Lung (tissue), 12 donors: ENCODE data around the gene MIEF2. TPM values are rescaled to one million over a fixed set of nuclear protein-coding genes. Genes with fewer than 3 reads are reported as not detected.

ENCODE experiments used
- ATAC-seq: fragments of 200-7000 bp; cut with Tn5 transposase; one replicate; pipeline ENCODE4 v1.9.1; 2020; ENCODE audit warnings: moderate number of reproducible peaks; ENCODE audit not compliant: insufficient read depth, low FRiP score
- DNase-seq, 3 donors: peaks; one replicate each; pipeline ENCODE4 v3.0.0-alpha.2; 2013 to 2017
- H3K27ac ChIP-seq, 2 donors: one replicate each; pipeline ENCODE4 v1.5.1; 2013; ENCODE audit warnings: mild to moderate bottlenecking in 2 of 2, moderate library complexity in 2 of 2, control low read depth in 1 of 2, inconsistent platforms in 1 of 2, low read depth in 1 of 2, low read length in 1 of 2
- H3K27me3 ChIP-seq, 3 donors: one replicate each; pipeline ENCODE4 v1.5.1; 2013; ENCODE audit warnings: low read length in 2 of 3; ENCODE audit not compliant: control insufficient read depth in 3 of 3, insufficient read depth in 3 of 3
- H3K36me3 ChIP-seq, 4 donors: one replicate each; pipeline ENCODE4 v1.5.1; 2013; ENCODE audit warnings: low read length in 4 of 4, mild to moderate bottlenecking in 1 of 4, moderate library complexity in 1 of 4; ENCODE audit not compliant: control insufficient read depth in 4 of 4, insufficient read depth in 4 of 4
- H3K4me1 ChIP-seq, 5 donors: one replicate each; pipeline ENCODE4 v1.5.1; 2013; ENCODE audit warnings: low read length in 5 of 5, mild to moderate bottlenecking in 2 of 5, moderate library complexity in 1 of 5; ENCODE audit not compliant: control insufficient read depth in 5 of 5, insufficient read depth in 5 of 5
- H3K4me3 ChIP-seq: one replicate; pipeline ENCODE4 v1.5.1; 2013; ENCODE audit warnings: mild to moderate bottlenecking, control low read depth, moderate library complexity
- H3K9ac ChIP-seq, 2 donors: one replicate each; pipeline ENCODE4 v1.5.1; 2013; ENCODE audit warnings: low read length in 2 of 2, control low read depth in 1 of 2; ENCODE audit not compliant: insufficient read depth in 1 of 2
- H3K9me3 ChIP-seq, 4 donors: one replicate each; pipeline ENCODE4 v1.5.1; 2013; ENCODE audit warnings: low read length in 3 of 4, mild to moderate bottlenecking in 1 of 4, moderate library complexity in 1 of 4; ENCODE audit not compliant: control insufficient read depth in 4 of 4, insufficient read depth in 3 of 4
- CTCF ChIP-seq: IDR thresholded peaks from 2 replicates; pipeline ENCODE4 v1.5.1; 2012; ENCODE audit warnings: mild to moderate bottlenecking; ENCODE audit errors: control extremely low read depth, extremely low read depth
- WGBS, 2 donors: extraction: QIAGEN DNeasy Blood & Tissue Kit; methylation state at CpG; one replicate each; pipeline ENCODE4 v1.1.7; 2013; 5-methylcytosine and 5-hydroxymethylcytosine counted together
- polyA plus RNA-seq, 2 donors: library from polyadenylated mRNA; stranded (reverse); fragments of 200-250 nt; gene quantifications; one replicate each; pipeline ENCODE4 v1.2.1, GENCODE V29; 2013
- total RNA-seq, 2 donors: library from RNA; depleted of rRNA in 1 of 2; stranded (reverse); fragments of >200 nt in 1 of 2; gene quantifications; one replicate each; pipeline ENCODE4 v1.2.1, GENCODE V29; 2014 to 2021
- donor health status: control.
- donor health status: control.
- donor health status: Bipolar disorder and iron deficiency.
- donor health status: healthy.
- donor health status: DM: yes; HTN: yes; CAD: no.

Gene MIEF2
- total and polyA plus RNA-seq, 4 donors = 7.3 to 24.1 (median 13.1) TPM

- ATAC-seq (no peak), DNase-seq (peak in 1 of 3 donors; percentile 35)
- H3K36me3 ChIP-seq = peaks cover 7 to 27% (median 15%) of the 10 kb centered on the region in 4 donors
Observed at GRCh38 chr17:18267927-18268711, 7.7 kb downstream of the MIEF2 start.

GRCh38 chr17:18270046-18270931, 9.8 kb downstream of the MIEF2 start:
- H3K36me3 ChIP-seq = peaks cover 5 to 19% (median 12%) of the 10 kb centered on the region in 4 donors
- 89 to 93% methylated on average over 14 of the region's 14 CpGs for WGBS, 2 donors
- no peaks in the 10 kb centered on the region for H3K9me3 ChIP-seq
- no peak overlapping the region for H3K4me3 ChIP-seq
- no peak overlapping the region for H3K9ac ChIP-seq
- no peaks in the 10 kb centered on the region for H3K27me3 ChIP-seq
- H3K4me1 ChIP-seq = peaks cover 0 to 2% (median 1%) of the 10 kb centered on the region in 5 donors
- ATAC-seq (no peak), DNase-seq (no peak)
- H3K27ac ChIP-seq = no peak overlapping the region
- no peak for TF ChIP-seq CTCF

More at GRCh38 chr17:18267927-18268711, 7.7 kb downstream of the MIEF2 start:
- TF ChIP-seq CTCF = no peak
- peaks cover 0 to 2% (median 1%) of the 10 kb centered on the region in 5 donors for H3K4me1 ChIP-seq
- no peak overlapping the region for H3K27ac ChIP-seq
- peak overlapping the region in 1 of 2 donors; percentile 11 for H3K9ac ChIP-seq
- 59 to 62% methylated on average over 14 of the region's 14 CpGs for WGBS, 2 donors
- no peak overlapping the region for H3K4me3 ChIP-seq
- H3K27me3 ChIP-seq = no peaks in the 10 kb centered on the region
- H3K9me3 ChIP-seq = no peaks in the 10 kb centered on the region

- H3K4me1 ChIP-seq = peaks cover 0 to 5% (median 0%) of the 10 kb centered on the region in 5 donors
- H3K9ac ChIP-seq = no peak overlapping the region
- H3K27ac ChIP-seq = no peak overlapping the region
- H3K27me3 ChIP-seq = no peaks in the 10 kb centered on the region
- no peak for TF ChIP-seq CTCF
- ATAC-seq (no peak), DNase-seq (no peak)
- peaks cover 23 to 55% (median 39%) of the 10 kb centered on the region in 4 donors for H3K36me3 ChIP-seq
- H3K9me3 ChIP-seq = no peaks in the 10 kb centered on the region
- WGBS, 2 donors = 87 to 100% methylated on average over 1 of the region's 1 CpG
- no peak overlapping the region for H3K4me3 ChIP-seq
Observed at GRCh38 chr17:18277076-18277475, 16.6 kb downstream of the MIEF2 start.
